DMS153 treated with DMSO at 0.1 percent for 48 hours (cell line): ENCODE measurements around the gene ZNF746.

Source experiments
- DNase-seq: peaks from one replicate; lab custom pipeline; 2025; ENCODE audit not compliant: unreplicated experiment; lab: John Stamatoyannopoulos, UW

ZNF746 gene

DNA sequence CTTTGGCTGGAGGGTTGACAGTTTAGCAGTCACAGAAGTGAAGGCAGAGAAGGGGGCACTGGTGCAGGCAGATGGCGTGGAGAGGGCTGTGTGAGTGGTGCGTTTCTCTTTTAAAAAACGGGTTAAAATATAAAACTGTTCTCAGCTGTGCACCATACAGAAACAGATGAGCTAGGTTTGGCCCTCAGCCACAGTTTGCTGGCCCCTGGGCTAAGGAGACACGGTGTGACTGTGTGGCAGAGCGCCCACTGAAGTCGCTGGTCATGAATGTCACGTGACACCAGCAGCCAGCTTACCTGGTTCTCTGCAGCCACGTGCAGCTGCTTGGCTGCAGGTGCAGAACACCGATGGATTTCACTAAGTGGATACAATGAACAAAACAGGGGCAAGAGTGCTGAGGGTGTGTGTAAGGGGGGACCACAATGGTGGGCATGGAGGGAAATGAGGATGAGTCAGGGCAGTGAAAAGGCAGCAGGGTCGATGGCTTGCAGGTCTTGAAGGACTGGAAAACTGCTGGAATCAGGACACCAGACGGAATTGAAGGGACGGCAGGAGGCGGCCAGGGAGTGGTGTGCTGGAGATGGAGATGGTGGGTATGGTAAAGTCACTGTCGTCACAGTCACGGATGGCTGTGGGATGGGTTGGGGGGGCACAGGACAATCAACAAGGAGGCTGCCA lies 7.4 kb downstream of the ZNF746 start:
- no peak for DNase-seq

DNA sequence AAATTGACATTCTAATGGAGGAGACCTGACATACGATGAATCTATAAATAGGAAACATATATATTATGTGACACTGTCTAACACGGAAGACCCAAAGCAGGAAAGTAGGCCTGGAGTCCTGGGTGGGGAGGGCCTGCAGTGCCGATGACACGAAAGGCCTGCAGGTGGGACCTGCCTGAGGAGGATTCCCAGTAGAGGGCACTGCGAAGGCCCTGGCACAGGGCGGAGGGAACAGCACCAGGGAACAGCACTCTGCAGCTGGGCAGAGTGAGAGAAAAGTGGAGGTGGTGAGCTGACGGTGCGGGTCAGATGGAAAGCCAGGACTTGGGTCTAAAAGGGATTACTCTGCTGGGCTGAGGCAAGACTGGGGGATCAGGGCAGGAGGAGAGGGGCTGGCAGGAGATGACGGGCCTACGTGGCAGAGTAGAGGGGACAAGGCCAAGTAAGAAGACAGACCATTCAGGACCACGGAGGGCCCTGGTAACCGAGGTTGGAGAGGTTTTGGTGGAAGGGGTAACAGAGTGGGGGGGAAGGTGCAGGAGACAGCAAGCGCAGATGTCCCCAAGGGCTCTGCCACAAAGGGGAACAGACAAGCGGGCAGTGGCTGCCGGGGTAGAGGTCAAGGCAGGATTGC lies 8.1 kb downstream of the ZNF746 start:
- DNase-seq: no peak

DNA sequence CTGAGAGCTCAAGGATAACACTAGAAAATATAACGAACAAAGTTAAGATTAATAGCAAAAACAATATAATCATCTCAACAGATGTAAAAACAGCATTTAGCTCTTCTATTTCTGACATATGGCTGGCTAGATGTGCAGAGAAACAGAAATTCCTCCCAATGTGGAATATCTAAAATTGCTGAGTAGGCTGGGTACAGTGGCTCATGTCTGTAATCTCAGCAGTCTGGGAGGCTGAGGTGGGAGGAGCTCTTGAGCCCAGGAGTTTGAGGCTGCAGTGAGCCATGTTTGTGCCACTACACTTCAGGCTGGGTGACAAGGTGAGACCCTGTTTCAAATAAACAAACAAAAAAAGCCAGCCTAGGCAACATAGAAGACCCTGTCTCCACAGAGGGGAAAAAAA lies 18.0 kb downstream of the ZNF746 start:
- no peak for DNase-seq

DNA sequence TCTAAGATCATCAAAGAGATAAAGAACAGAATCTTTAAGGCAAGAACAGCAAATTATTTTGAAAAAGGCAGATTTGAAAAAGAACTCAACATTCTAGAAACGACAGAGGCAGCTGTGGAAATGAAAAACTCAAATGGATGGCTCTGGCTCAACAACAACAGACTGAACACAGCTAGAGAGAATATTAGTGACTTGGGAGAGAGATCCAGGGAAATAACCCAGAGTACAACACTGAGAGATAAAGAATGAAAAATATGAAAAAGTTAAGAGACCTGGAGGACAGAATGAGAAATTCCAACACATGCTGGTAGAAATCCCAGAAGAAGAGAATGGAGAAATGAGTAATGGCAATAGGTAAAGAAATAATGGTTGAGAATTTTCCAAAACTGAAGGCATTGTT lies 18.9 kb downstream of the ZNF746 start:
- no peak for DNase-seq

GRCh38 chr7:149477494-149478443 lies 19.8 kb downstream of the ZNF746 start:
- DNase-seq: no peak

GRCh38 chr7:149476791-149477190 lies 20.8 kb downstream of the ZNF746 start:
- no peak for DNase-seq

GRCh38 chr7:149475121-149476045 lies 22.2 kb downstream of the ZNF746 start:
- no peak for DNase-seq

GRCh38 chr7:149474309-149475120 lies 23.1 kb downstream of the ZNF746 start:
- no peak for DNase-seq

DNA sequence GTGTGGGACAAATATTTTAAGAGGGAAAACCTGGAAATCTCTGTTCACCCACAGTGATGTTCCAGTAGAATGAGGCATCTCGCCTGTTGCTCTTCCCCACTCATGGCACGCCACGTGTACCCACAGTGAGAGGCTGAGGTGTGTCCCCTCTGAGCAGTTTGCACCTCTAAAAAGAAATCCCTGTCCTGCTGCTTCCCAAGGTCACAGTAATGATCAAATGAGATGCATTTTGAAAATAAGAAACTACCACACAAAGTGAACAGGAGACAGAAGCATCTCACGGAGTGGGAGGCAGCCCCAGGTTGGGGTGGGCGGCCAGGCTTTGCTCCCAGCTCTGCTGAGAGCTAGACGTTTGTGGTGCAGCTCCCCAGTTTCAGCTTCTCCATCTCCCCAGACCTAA lies 24.4 kb downstream of the ZNF746 start:
- no peak for DNase-seq

DNA sequence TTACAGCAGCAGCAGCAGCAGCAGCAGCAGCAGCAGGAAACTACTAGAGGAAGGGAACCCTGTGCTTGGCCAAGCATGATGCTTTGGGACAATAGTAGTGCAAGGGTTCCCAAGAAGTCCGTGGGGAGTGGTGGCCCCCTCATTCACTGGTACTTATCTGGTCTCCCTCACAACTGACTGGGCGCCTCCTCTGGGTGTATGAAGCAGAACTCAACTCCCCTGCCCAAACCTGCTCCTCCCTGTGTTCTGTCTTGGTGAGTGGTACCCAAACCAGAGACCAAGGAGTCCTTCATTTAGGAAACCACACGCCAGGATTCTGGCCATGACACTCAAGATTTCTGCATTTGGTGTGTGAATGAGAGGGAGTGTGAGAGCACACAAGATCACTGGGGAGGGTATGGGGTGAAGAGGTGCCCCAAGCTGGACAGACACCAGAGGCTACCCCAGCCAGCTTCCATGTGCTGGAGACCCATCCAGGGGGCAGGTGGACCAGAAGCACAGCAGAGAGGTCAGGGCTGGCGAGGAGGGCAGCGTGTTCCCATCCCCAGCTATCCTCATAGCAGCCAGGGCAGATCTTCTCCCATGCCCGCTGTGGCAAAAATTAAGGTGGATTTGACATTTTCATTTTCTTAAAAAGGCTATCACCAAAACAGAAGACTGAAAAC lies 26.2 kb downstream of the ZNF746 start:
- DNase-seq: no peak

GRCh38 chr7:149469806-149470205 lies 27.8 kb downstream of the ZNF746 start:
- no peak for DNase-seq

DNA sequence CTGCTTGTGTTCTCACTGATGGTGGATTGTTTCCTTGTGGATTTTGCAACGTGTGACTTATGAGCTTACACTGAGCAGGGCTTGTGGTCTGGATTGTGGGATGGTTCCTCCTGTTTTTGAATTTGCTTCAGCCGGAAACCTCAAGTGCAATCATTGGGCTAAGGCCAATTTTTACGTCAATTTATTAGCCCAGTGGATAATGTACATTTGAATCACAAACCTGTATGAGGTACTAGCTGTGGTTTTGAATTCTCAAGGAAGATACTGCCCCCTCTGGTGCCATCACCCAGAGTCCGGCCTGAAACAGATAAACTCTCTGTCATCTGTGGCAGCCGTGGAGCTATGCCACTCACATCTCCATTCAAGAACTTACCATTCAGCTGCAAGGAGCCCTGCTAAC lies 29.4 kb downstream of the ZNF746 start:
- DNase-seq: no peak

GRCh38 chr7:149467321-149467859 lies 30.2 kb downstream of the ZNF746 start:
- DNase-seq: no peak

DNA sequence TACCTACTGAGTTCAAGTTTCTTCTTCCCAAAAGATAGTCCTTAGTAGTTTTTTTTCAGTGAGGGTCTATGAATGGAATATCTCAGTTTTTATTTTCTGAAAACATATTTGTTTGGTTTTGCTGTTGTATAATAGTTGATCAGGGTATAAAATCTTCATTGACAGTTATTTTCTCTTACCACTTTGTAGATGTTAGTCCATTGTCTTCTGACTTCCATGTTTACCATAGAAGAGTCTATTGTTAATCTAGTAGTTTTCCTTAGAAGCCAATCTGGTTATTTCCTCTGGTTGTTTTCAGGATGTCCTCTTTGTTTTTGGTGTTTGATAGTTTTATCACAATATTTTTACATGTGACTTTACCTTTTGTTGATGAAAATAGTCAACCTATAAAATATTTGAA lies 31.2 kb downstream of the ZNF746 start:
- no peak for DNase-seq

GRCh38 chr7:149463500-149464161 lies 34.0 kb downstream of the ZNF746 start:
- DNase-seq: no peak

DNA sequence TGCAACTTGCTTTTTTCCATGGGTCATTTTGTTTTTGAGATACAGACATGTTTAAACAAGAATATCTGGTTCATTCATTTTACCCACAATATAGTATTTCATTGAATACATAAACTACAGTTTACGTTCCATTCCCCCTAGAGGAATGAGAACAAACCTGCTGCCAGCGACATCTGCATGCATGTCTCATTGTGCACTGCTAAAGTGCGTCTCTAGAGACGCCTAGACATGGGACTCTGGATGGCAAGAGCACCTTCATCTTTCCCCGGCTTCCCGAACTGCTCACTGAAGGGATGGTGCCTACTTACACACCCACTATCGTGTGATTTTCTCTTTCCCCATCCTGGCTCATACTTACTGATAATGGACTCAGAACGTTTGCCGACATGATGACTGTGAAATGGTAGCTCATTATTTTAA lies 35.5 kb downstream of the ZNF746 start:
- no peak for DNase-seq

GRCh38 chr7:149460493-149461277 lies 36.9 kb downstream of the ZNF746 start, which contains the start of gene ZNF777:
Gene ZNF777, minus strand, starts transcription at chr7:149461062. Its CDS starts 5,040 bp downstream, at chr7:149456022.
- DNase-seq: peak; percentile 34
